Measurements from ENCODE around the gene CDKN1A. TPM values are rescaled to one million over a fixed set of nuclear protein-coding genes. Genes with fewer than 3 reads are reported as not detected.

CDKN1A gene
- total and polyA plus RNA-seq, 10 of the 15 experiments (the other 5 are each of a cell fraction or from before 2014, with no cell fraction given) = 25.2 to 637 (median 216) TPM

DNA sequence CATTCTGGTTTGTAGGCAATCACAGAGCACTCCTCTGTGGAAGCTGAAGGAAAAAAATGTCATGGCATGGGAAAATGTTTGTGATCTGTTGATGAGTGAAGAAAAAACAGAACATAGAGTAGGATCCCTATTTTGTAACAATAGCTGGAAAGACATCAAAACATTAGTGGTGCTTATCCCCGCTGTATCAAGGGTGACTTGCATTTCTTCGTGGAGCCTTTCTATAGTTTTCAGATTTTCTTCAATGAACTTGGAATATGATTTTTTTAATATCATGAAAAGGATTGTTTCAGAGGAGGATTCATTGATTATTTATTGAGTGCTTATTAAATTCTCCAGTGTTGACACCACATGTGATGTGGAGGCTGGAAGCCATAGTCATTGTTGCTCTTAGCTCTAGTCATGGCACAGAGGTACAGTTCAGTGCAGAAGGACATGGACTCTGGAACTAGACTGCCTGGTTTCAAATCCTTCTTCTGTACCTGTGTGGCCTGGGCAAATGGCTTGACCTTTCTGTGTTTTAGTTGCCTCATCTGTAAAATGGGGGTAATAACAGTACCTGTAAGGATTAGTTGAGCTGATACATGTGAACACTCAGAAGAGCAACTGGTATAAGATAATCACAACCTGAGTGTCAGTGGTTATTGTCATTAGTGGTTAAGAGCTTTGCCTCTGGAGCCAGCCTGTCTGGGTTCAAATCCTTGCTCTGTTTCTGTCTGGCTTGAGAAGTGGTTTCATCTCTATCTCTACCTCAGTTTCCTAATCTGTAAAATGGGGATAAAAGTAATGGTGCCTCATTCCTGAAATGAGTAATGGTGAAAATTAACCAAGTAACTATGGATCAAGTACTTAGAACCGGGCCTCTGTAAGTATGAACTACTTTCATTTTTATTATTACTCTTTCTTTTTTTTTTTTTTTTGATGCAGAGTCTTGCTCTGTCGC, 14.7 kb upstream of the CDKN1A start:
- Histone ChIP-seq H3K4me3 (no peak overlapping the region), H3K27me3 (replicated peaks in 1 of 2; ENCODE audit: control insufficient read depth in 2 of 2, insufficient read depth in 2 of 2, low read length in 1 of 2) (no peaks in the 10 kb centered on the region), H4K20me1 (ENCODE audit: control insufficient read depth, insufficient read depth) (no peaks in the 10 kb centered on the region), H3K9ac (ENCODE audit: control insufficient read depth, insufficient read depth, low read length) (no peak overlapping the region), H3K4me2 (ENCODE audit: control insufficient read depth, insufficient read depth) (peak overlapping the region; percentile 95), H2AFZ (ENCODE audit: control insufficient read depth, low read depth, low read length) (no peak overlapping the region), H3K27ac (ENCODE audit: control insufficient read depth, insufficient read depth) (peak overlapping the region; percentile 77), H3K4me1 (ENCODE audit: control insufficient read depth, insufficient read depth, low read length) (peaks cover 83% of the 10 kb centered on the region), H3K79me2 (ENCODE audit: control insufficient read depth, insufficient read depth, low read length) (peaks cover 1% of the 10 kb centered on the region; the same call in 1 of the 2 replicates), H3K36me3 (ENCODE audit: control insufficient read depth in 2 of 2, insufficient read depth in 2 of 2, low read length in 1 of 2) (no peaks in the 10 kb centered on the region), H3K9me3 (replicated peaks; ENCODE audit: control insufficient read depth, insufficient read depth, low read length) (no peaks in the 10 kb centered on the region)
- in situ Hi-C loops (cut with MboI) (no loop called here), intact Hi-C loops (cut with micrococcal nuclease; ENCODE audit: unreplicated experiment) (loop anchor here (2.0 kb wide), 1 partner anchor 15 kb away; the partner anchor contains the start of gene CDKN1A)
- peak; percentile 6 for ATAC-seq
- FAIRE-seq = no peak
- 69% methylated on average over 3 of the region's 4 CpGs for WGBS (ENCODE audit: insufficient coverage, insufficient replicate concordance, low lambda C conversion rate, missing lambda C conversion rate)
- BruUV-seq (replicated peaks) = no TSS peak
- DNase-seq (ENCODE audit: low read depth, low spot score) = no peak
- RAD21 ChIA-PET (ENCODE audit: unreplicated experiment) = interaction anchor here (0.7 to 8.0 kb wide), 14 partner anchors 12 to 899 kb away, joined by 3 to 195 read pairs (median 6); partner anchors contain the start of gene CDKN1A
- CTCF ChIA-PET = interaction anchor here (0.7 to 8.6 kb wide), 13 partner anchors 8 to 1563 kb away, joined by 3 to 146 read pairs (median 5); partner anchors contain the start of gene CDKN1A
- SMC1A ChIA-PET (ENCODE audit: uncharacterized antibody, unreplicated experiment) = interaction anchor here (0.6 to 17.5 kb wide), 9 partner anchors 12 to 1295 kb away, joined by 3 to 240 read pairs (median 13); partner anchors contain the start of gene CDKN1A
- POLR2A ChIA-PET = interaction anchor here (0.6 to 10.4 kb wide), 11 partner anchors 10 to 107 kb away, joined by 3 to 243 read pairs (median 5); partner anchors contain the start of gene CDKN1A
- no peak for TF ChIP-seq TCF3 (IDR thresholded peaks at IDR 0.05; ENCODE audit: borderline replicate concordance, insufficient read depth, low read depth, low read length)
- TF ChIP-seq RUNX3 (IDR thresholded peaks at IDR 0.05; ENCODE audit: low read length) = peak; percentile 4
- TF ChIP-seq SPI1 (IDR thresholded peaks at IDR 0.05; ENCODE audit: borderline replicate concordance, insufficient read depth, low read depth, low read length) = 0 out of 2 replicates have a peak, but pooled peaks have one; percentile 6
- peak; percentile 84 for TF ChIP-seq ZNF217 (IDR thresholded peaks at IDR 0.05)
- TF ChIP-seq ZNF24 (IDR thresholded peaks at IDR 0.05) = 0 out of 2 replicates have a peak, but pooled peaks have one; percentile 30
- peak; percentile 52; the same call in 1 of the 2 replicates for TF ChIP-seq KDM1A (IDR thresholded peaks at IDR 0.05; ENCODE audit: borderline replicate concordance)
- TF ChIP-seq SMARCA5 (IDR thresholded peaks at IDR 0.05) = peak; percentile 81
- TF ChIP-seq ZNF207 (IDR thresholded peaks at IDR 0.05; ENCODE audit: borderline replicate concordance) = 0 out of 2 replicates have a peak, but pooled peaks have one; percentile 36
- peak; percentile 64 for TF ChIP-seq JUNB (IDR thresholded peaks at IDR 0.05)
- peak; percentile 50; the same call in 1 of the 2 replicates for TF ChIP-seq NR2F1 (conservative IDR thresholded peaks at IDR 0.05)
- TF ChIP-seq, protein P1, sequence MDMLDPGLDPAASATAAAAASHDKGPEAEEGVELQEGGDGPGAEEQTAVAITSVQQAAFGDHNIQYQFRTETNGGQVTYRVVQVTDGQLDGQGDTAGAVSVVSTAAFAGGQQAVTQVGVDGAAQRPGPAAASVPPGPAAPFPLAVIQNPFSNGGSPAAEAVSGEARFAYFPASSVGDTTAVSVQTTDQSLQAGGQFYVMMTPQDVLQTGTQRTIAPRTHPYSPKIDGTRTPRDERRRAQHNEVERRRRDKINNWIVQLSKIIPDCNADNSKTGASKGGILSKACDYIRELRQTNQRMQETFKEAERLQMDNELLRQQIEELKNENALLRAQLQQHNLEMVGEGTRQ (IDR thresholded peaks at IDR 0.05; ENCODE audit: borderline replicate concordance, low read depth, low read length) = no peak
- no peak for TF ChIP-seq RAD51 (IDR thresholded peaks at IDR 0.05)
- TF ChIP-seq NFIC (IDR thresholded peaks at IDR 0.05; ENCODE audit: low read depth, low read length) = peak; percentile 14; the same call in 1 of the 2 replicates
